Large intestine (tissue), 3 donors: ENCODE data around the gene CABP4. TPM values are rescaled to one million over a fixed set of nuclear protein-coding genes. Genes with fewer than 3 reads are reported as not detected.

Source experiments
- DNase-seq, 2 donors: peaks; one replicate each; pipeline versions ENCODE4 v3.0.0 to v3.0.0-alpha.2; 2013
- H3K27ac ChIP-seq: one replicate; pipeline ENCODE4 v1.5.1; 2013; ENCODE audit warnings: low read length
- H3K27me3 ChIP-seq: 2 replicates; pipeline ENCODE4 v1.6.1; 2013; ENCODE audit warnings: low read length; ENCODE audit not compliant: control insufficient read depth, insufficient read depth
- H3K36me3 ChIP-seq: 2 replicates; pipeline ENCODE4 v1.6.1; 2013; ENCODE audit warnings: low read length; ENCODE audit not compliant: control insufficient read depth, insufficient read depth
- H3K4me1 ChIP-seq: one replicate; pipeline ENCODE4 v1.6.1; 2013; ENCODE audit warnings: low read length; ENCODE audit not compliant: control insufficient read depth, insufficient read depth
- H3K4me3 ChIP-seq: one replicate; pipeline ENCODE4 v1.5.1; 2013; ENCODE audit warnings: low read length
- H3K9me3 ChIP-seq: one replicate; pipeline ENCODE4 v1.6.1; 2013; ENCODE audit warnings: mild to moderate bottlenecking, low read depth, low read length, moderate library complexity; ENCODE audit not compliant: control insufficient read depth
- WGBS: methylation state at CpG from one replicate; pipeline ENCODE4 v1.1.5; 2013; ENCODE audit warnings: low lambda C conversion rate; ENCODE audit not compliant: insufficient coverage; 5-methylcytosine and 5-hydroxymethylcytosine counted together
- polyA plus RNA-seq: library from polyadenylated mRNA; unstranded; fragments of 120-200 nt; gene quantifications from one replicate; pipeline ENCODE4 v1.2.1, GENCODE V29; 2013

CABP4 gene
- polyA plus RNA-seq, 1 donor = 0.90 TPM

DNA sequence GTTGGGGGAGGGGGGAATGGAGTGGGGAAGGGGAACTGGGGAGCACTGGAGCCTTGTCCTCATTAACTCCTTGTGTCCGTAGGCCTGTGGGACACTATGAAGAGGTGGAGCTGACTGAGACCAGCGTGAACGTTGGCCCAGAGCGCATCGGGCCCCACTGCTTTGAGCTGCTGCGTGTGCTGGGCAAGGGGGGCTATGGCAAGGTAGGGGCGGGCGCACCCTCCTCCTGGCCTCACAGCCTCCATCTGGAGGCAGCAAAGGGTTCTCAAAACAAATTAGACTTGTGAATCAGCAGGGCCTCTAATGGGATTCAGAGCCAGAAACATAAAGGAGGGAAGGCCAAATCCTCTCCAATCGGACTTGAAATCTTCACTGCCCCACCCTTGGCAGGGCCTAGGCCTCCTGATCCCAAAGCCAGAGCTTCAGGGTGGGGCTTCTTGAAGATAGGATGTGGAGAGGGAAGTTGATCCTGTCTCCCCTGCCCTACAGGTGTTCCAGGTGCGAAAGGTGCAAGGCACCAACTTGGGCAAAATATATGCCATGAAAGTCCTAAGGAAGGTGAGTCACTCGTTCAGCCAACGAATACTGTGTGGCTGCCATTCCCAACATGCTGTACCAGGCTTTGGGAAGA is 26.0 kb upstream of the CABP4 start:
- no peak for DNase-seq
- Histone ChIP-seq H3K4me1 (peaks cover 12% of the 10 kb centered on the region), H3K27me3 (no peaks in the 10 kb centered on the region), H3K9me3 (no peaks in the 10 kb centered on the region), H3K4me3 (peak overlapping the region; percentile 88), H3K36me3 (peaks cover 36% of the 10 kb centered on the region), H3K27ac (no peak overlapping the region)
- WGBS = no CpG with 5 or more reads among the region's 12 CpGs

DNA sequence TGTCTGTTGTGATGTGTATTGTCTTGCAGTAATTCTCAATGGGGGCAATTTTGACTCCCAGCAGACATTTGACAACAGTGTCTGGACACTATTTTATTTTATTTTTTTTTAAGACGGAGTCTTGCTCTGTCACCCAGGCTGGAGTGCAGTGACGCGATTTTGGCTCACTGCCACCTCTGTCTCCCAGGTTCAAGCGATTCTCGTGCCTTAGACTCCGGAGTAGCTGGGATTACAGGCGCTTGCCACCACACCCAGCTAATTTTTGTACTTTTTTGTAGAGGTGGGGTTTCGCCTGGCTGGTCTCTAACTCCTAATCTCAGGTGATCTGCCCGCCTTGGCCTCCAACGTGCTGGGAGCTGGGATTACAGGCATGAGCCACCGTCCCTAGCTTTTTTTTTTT is 25.4 kb upstream of the CABP4 start:
- WGBS = no CpG with 5 or more reads among the region's 11 CpGs
- no peak for DNase-seq
- Histone ChIP-seq H3K4me1 (peaks cover 12% of the 10 kb centered on the region), H3K4me3 (no peak overlapping the region), H3K27me3 (no peaks in the 10 kb centered on the region), H3K9me3 (no peaks in the 10 kb centered on the region), H3K36me3 (peaks cover 41% of the 10 kb centered on the region), H3K27ac (no peak overlapping the region)

DNA sequence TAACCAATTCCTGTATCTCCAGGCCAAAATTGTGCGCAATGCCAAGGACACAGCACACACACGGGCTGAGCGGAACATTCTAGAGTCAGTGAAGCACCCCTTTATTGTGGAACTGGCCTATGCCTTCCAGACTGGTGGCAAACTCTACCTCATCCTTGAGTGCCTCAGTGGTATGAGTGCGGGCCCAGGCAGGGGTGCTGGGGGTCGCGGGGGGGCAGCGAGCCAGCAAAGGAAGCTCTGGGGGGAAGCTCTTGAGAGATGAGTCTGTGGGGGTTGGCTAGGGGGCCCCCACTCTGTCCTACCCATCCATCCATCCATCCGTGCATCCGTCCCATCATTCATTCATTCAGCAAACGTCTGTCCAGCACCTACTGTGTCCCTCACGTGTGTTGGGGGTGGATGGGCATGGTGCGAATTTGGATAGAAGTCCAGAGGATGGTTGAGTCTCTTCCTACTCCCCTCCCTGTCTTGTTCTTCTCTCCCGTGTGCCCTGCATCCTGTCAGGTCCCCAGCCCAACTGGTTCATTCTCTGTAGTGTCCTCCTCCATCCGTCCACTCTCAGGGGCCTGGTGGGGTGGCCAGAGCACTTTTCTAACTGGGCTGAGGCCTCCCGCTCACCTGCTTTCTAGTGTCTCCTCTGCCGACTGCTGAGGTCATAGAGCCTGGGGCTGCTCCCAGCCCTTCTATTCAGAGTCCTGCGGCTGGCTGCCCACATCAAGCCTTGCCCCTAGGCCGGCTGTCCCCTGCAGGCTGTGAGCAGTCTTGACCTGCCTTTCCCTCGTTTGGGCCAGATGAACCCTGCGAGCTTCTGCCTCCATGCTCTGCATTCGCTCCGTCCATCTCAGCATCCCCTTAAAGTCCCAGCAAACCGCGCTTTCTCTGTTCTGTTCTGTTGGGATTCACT is 23.6 kb upstream of the CABP4 start:
- H3K4me3 ChIP-seq = no peak overlapping the region
- no peak overlapping the region for H3K27ac ChIP-seq
- 100% methylated on average over 1 of the region's 24 CpGs for WGBS
- no peaks in the 10 kb centered on the region for H3K9me3 ChIP-seq
- peaks cover 53% of the 10 kb centered on the region for H3K36me3 ChIP-seq
- H3K4me1 ChIP-seq = peaks cover 12% of the 10 kb centered on the region
- H3K27me3 ChIP-seq = no peaks in the 10 kb centered on the region
- no peak for DNase-seq

DNA sequence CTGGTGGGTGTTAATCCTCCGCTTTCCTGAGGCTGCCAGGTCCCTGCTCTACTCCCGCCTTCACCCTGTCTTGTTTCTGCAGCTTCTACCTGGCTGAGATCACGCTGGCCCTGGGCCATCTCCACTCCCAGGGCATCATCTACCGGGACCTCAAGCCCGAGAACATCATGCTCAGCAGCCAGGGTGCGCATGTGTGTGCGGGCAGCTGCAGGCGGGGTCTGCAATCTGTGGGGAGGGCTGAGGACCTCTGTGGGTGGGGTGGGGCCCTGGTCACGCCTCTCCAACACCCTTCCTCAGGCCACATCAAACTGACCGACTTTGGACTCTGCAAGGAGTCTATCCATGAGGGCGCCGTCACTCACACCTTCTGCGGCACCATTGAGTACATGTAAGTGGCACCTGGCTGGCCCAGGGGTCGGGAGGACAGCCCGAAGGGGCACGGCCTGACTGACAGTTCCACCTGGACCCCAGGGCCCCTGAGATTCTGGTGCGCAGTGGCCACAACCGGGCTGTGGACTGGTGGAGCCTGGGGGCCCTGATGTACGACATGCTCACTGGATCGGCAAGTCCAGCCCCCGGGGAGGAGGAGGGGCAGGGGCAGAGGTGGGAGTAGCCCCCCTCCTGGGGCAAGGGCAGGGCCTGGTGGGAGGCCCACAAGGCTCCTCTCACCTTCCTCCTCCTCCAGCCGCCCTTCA is 22.4 kb upstream of the CABP4 start:
- Histone ChIP-seq H3K9me3 (no peaks in the 10 kb centered on the region), H3K36me3 (peaks cover 59% of the 10 kb centered on the region), H3K4me3 (no peak overlapping the region), H3K4me1 (peaks cover 10% of the 10 kb centered on the region), H3K27ac (no peak overlapping the region), H3K27me3 (no peaks in the 10 kb centered on the region)
- DNase-seq = no peak
- WGBS = no CpG with 5 or more reads among the region's 22 CpGs

DNA sequence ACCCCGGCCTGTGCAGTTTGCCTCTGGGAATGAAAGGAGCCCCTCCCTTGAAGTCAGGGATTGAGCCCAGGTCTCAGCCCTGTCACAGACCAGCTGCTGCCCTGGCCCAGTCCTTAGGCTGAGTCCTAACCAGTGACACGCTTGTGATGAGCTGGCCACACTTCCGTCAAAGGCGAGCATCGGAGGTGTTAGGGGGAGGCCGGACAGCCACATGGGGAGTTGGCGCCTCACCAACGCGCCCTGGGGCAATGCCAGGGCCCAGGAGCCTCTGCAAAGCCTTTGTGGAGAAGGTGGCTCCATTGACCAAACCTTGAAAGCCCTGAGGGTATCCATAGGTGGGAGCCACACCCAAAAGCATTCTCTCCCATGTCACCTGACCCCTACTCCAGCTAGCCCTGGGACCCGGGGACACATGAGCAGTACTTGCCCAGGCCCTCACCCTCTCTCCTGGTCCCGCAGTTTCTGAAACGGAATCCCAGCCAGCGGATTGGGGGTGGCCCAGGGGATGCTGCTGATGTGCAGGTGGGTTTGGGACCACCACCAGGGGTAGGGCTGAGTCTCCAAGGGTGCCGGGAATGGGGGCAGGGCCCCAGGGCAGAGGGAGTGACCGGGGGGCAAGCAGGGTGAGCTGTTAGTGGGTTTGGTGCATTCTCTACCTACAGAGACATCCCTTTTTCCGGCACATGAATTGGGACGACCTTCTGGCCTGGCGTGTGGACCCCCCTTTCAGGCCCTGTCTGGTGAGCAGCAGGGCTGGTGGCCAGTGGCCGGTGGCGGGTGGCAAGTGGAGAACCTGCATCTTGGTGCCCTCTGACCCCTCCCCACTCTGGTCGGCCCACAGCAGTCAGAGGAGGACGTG is 21.4 kb upstream of the CABP4 start:
- H3K4me1 ChIP-seq = peaks cover 10% of the 10 kb centered on the region
- DNase-seq = no peak
- WGBS = 100% methylated on average over 2 of the region's 22 CpGs
- H3K27me3 ChIP-seq = no peaks in the 10 kb centered on the region
- peaks cover 69% of the 10 kb centered on the region for H3K36me3 ChIP-seq
- no peaks in the 10 kb centered on the region for H3K9me3 ChIP-seq
- no peak overlapping the region for H3K4me3 ChIP-seq
- H3K27ac ChIP-seq = no peak overlapping the region

DNA sequence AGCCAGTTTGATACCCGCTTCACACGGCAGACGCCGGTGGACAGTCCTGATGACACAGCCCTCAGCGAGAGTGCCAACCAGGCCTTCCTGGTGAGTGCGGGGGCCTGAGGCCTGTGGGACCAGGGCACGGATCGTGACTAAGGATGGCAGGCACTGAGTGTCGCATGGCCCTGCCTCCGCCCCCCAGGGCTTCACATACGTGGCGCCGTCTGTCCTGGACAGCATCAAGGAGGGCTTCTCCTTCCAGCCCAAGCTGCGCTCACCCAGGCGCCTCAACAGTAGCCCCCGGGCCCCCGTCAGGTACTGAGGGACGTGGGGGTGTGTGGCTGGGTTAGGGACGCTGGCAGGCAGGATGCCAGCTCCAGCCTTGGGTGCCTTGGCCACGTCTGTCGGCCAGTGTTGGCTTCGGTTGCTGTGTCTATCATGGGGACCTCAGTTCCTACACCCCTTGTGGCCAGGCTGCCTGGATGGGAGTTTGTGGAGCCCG is 20.7 kb upstream of the CABP4 start:
- no CpG with 5 or more reads among the region's 23 CpGs for WGBS
- H3K4me1 ChIP-seq = peaks cover 4% of the 10 kb centered on the region
- no peaks in the 10 kb centered on the region for H3K9me3 ChIP-seq
- peaks cover 76% of the 10 kb centered on the region for H3K36me3 ChIP-seq
- H3K4me3 ChIP-seq = no peak overlapping the region
- H3K27me3 ChIP-seq = no peaks in the 10 kb centered on the region
- H3K27ac ChIP-seq = no peak overlapping the region
- no peak for DNase-seq

DNA sequence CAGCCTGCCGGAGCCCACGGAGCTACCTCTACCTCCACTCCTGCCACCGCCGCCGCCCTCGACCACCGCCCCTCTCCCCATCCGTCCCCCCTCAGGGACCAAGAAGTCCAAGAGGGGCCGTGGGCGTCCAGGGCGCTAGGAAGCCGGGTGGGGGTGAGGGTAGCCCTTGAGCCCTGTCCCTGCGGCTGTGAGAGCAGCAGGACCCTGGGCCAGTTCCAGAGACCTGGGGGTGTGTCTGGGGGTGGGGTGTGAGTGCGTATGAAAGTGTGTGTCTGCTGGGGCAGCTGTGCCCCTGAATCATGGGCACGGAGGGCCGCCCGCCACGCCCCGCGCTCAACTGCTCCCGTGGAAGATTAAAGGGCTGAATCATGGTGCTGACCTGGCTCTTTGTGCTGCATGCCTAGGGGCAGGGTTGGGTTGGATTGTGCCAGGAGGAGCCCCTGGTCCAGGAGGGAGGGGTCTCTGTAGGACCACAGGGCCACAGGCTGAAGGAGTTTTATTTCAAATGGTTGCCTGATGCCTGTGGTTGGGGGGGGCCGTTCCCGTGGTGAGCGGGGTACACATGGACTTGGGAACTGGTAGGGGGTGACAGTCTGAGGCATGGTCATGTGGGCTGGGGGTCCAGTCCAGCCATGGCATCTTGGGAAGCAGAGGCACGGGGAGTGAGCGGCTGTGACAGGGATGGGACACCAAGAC is 20.0 kb upstream of the CABP4 start:
- Histone ChIP-seq H3K27me3 (no peaks in the 10 kb centered on the region), H3K9me3 (no peaks in the 10 kb centered on the region), H3K4me3 (no peak overlapping the region), H3K4me1 (peaks cover 2% of the 10 kb centered on the region), H3K27ac (no peak overlapping the region), H3K36me3 (peaks cover 83% of the 10 kb centered on the region)
- no peak for DNase-seq
- no CpG with 5 or more reads among the region's 26 CpGs for WGBS

DNA sequence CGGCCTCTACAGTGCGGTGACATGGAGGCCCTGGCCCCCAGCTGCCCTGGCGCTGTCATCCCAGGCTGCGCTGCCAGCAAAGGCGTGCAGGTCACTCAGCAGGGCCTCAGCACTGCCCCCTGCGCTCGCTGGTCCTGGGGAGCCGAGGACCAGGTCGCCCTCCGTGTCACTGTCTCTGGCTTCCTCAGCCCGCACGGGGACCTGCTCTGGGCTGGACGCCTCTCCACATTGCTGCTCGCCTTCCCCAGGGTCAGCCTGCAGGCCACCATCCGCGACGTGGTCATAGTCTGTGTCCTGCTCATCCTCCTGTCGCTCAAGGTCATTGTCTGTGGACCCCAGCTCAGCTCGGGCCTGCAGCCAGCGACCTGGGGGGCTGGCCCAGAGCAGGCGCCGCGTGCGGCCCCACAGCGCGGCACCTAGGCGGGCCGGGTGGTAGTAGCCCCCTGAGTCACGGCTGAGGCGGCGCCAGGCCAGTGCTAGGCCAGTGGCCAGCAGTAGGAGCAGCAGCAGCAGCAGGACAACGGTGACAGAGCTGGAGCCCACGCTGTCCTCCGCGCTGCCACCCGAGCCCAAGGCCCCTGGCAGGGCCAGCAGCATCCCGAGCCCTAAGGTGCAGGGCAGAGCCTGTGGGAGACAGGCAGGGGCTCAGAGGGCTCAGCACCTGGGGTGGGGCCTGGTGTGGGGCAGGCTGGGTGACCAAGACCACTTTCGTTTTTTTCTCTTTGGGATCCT is 19.3 kb upstream of the CABP4 start:
- peaks cover 85% of the 10 kb centered on the region for H3K36me3 ChIP-seq
- H3K27ac ChIP-seq = no peak overlapping the region
- H3K4me3 ChIP-seq = no peak overlapping the region

DNA sequence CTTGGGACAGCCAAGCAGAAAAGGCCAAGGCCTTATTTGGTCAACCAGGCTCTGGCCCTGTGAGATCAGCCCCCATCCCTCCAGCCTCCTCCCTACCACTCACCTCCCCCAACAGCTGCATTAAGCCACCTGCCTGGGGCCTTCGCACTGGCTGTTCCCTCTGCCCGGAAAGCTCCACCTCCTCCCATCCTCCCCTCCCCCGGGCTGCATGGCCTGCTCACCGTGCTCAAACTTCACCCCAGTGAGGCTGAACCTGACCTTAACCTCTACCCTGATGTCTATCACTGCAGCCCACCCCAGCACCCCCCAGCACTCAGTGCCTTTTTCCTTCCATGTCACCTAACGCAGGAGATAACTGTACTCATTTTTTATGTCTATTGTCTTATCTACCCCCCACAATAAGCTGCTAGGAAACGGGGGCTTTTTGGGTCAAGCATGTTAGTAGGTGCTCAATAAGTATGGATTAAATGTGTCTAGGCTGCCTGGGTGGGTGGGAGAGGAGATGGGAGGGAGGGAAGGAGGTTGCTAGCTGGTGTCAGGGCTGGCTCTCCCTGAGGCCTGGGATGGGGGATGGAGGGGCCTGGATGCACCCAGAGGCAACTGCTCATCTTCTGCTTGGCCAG is 18.6 kb upstream of the CABP4 start:
- peaks cover 87% of the 10 kb centered on the region for H3K36me3 ChIP-seq
- H3K27me3 ChIP-seq = no peaks in the 10 kb centered on the region
- H3K9me3 ChIP-seq = no peaks in the 10 kb centered on the region
- H3K4me1 ChIP-seq = peaks cover 2% of the 10 kb centered on the region
- DNase-seq = no peak
- H3K4me3 ChIP-seq = no peak overlapping the region
- H3K27ac ChIP-seq = no peak overlapping the region
- WGBS = 60% methylated on average over 1 of the region's 6 CpGs

More for the DNA sequence above, 19.3 kb upstream of the CABP4 start:
- no peak for DNase-seq
- H3K27me3 ChIP-seq = no peaks in the 10 kb centered on the region
- H3K4me1 ChIP-seq = peaks cover 2% of the 10 kb centered on the region
- no CpG with 5 or more reads among the region's 38 CpGs for WGBS
- no peaks in the 10 kb centered on the region for H3K9me3 ChIP-seq
